Mucosa of descending colon (tissue), 3 donors: ENCODE data around the gene TICRR. TPM values are rescaled to one million over a fixed set of nuclear protein-coding genes. Genes with fewer than 3 reads are reported as not detected.
A peak's percentile ranks its signal among the peaks of the same experiment; 100 is the strongest.

ENCODE experiments used
- ATAC-seq: fragments of 200-7000 bp; cut with Tn5 transposase; one replicate; pipeline ENCODE4 v1.9.1; 2020; ENCODE audit warnings: mild to moderate bottlenecking, moderate library complexity
- DNase-seq, 3 donors: peaks; one replicate each; pipeline ENCODE4 v3.0.0-alpha.2; 2020
- H3K36me3 ChIP-seq: fragments of 200-600 bp; one replicate; pipeline ENCODE4 v1.8.0; 2021; ENCODE audit warnings: low read depth, mild to moderate bottlenecking
- H3K4me1 ChIP-seq: fragments of 200-600 bp; one replicate; pipeline ENCODE4 v1.8.0; 2021; ENCODE audit warnings: low read depth, mild to moderate bottlenecking
- H3K4me3 ChIP-seq: fragments of 200-600 bp; one replicate; pipeline ENCODE4 v1.8.0; 2021; ENCODE audit warnings: mild to moderate bottlenecking
- H3K9me3 ChIP-seq: fragments of 200-600 bp; one replicate; pipeline ENCODE4 v1.8.0; 2021; ENCODE audit warnings: mild to moderate bottlenecking
- intact Hi-C, 2 donors: fragments of 100-400 bp; cut with DNase I in 1 of 2; cut with micrococcal nuclease in 1 of 2; formaldehyde crosslinking; loops; one replicate each; pipeline versions ENCODE4 v1.11.0 to v1.11.1; 2022; cut with DNase I, micrococcal nuclease
- total RNA-seq, 3 donors: library from RNA; stranded (reverse); fragmentation: NEBNext Ultra II Directional in 2 of 3; extraction: Animal tissue kit (Norgen Biotek cat#: 25700) in 2 of 3; gene quantifications; one replicate each; pipeline versions ENCODE4 v1.2.1 to v1.2.4, GENCODE V29; 2021 to 2023
- TF ChIP-seq, protein P1 (sequence below): fragments of 200-600 bp; IDR thresholded peaks from one replicate; pipeline ENCODE4 v1.8.0; 2022; ENCODE audit warnings: antibody characterized with exemption, mild to moderate bottlenecking
- donor health status: DM: no; HTN: no; CAD: no; lungs with moderate emphysema.
- donor health status: DM: no; HTN: no; CAD: no.
- donor health status: DM: no; HTN: yes; CAD: no.

The TICRR gene
- total RNA-seq, 3 donors from 2014 or later: 1.0 to 4.4 (median 1.6) TPM

DNA sequence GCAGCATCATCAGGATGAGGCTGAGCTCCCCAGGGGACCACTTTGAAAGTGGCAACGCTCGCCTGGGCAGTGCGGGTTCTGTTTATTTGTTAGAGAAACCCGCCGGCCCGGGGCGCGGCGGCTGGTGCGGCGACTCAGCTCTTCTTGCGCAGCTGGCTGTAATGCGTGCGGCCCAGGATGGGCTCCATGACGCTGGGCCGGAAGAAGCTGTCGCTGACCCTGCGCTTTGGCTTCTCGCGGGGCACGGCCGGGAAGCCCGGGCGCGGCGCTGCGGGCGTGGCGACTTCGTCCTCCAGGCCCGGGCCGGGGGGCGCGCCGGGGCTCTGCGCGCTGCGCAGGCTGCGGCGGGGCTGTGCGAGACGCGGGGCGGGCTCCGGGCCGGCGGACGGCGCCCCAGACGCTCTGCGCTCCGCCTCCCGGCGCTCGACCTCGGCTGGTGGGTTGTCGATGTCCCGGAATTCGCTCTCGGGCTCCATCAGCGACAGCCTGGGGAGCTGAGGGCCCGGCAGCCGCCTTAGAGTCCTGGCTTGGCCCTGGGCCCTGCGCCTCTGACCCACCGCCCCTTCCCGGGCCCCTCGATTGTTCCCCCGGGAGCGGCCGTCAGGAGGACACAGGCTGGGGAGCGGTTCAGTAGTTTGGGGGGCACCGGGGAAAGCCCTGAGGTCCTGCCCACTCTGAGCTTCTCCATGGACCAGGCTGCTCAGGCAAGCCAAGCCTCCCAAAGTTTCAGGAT is 90.3 kb downstream of the TICRR start:
- H3K9me3 ChIP-seq: no peaks in the 10 kb centered on the region
- peak; percentile 64 for ATAC-seq
- peaks cover 14% of the 10 kb centered on the region for H3K4me1 ChIP-seq
- peak; percentile 69 to 79 (median 71) for DNase-seq
- H3K4me3 ChIP-seq: no peak overlapping the region
- TF ChIP-seq, protein P1, sequence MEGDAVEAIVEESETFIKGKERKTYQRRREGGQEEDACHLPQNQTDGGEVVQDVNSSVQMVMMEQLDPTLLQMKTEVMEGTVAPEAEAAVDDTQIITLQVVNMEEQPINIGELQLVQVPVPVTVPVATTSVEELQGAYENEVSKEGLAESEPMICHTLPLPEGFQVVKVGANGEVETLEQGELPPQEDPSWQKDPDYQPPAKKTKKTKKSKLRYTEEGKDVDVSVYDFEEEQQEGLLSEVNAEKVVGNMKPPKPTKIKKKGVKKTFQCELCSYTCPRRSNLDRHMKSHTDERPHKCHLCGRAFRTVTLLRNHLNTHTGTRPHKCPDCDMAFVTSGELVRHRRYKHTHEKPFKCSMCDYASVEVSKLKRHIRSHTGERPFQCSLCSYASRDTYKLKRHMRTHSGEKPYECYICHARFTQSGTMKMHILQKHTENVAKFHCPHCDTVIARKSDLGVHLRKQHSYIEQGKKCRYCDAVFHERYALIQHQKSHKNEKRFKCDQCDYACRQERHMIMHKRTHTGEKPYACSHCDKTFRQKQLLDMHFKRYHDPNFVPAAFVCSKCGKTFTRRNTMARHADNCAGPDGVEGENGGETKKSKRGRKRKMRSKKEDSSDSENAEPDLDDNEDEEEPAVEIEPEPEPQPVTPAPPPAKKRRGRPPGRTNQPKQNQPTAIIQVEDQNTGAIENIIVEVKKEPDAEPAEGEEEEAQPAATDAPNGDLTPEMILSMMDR: no peak
- H3K36me3 ChIP-seq: no peaks in the 10 kb centered on the region
- intact Hi-C loops: no loop called here

DNA sequence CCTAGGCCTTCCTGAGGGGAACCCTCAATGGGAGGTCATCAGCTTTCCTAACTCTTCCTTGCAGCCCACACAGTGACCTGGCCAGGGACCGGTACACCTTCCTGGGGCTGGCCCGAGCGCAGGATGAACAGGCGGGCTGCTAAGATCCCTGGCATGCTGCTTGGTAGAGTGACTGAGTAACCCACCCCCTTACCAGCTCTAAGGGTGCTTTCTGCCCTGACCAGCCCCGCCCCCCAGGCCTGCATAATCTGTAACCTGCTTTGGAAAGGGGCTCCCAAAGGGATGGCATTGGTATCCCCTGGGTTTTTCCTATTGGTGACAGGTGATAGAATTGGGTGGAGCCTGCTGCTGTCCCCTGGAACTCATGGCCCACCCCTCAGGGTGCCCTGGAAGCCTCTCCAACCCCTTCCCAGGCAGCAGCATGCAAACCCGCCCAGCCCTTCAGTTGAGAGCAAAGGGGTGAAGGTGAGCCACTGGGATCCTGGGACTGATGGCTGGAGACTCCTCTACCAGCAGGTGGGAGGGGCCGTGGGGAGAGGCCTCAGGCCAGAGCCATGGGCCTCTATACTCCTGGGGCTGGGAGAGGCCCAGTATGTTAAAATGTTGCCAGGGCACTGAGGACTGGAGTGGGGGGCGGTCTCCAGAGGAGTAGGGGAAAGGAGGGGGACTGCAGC is 91.1 kb downstream of the TICRR start:
- no peak for ATAC-seq

DNA sequence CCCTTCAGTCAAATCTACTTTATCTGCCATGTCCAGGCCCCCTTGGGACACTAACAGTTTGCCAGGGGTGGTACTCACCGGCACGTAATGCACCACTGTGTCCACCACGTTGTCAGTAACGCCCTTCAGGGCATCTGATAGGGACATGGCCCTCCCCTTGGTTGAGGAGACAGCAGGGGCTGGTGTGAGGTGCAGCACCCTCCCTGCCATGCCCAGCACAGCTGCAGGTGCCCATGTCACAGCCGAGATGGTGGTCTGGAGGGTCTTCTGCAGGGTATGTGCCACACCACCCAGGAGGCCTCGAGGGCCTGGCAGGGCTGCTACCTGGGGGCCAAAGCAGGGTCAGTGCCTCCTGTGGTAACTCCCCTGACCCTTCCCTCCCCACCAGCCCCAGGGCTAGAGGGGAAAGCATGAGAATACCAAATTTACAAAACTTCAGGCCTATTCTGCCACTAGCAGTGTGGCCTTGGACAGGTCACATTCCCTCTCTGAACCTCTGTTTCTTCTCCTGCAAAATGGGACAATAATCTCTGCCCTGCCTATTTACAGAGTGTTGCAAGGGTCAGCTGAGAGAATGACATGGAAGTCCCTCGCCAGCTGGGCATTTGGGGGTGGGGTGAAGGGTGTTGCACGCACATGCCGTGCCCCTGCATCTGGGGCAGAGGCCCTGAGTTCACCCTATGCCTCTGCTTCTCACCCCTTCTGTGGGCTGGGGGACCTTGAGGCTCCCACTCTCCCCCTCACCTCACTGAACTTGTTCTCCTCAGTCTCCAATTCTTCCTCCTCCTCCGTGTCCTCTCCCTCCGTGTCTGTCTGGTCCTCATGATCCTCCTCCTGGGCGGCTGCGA is 91.8 kb downstream of the TICRR start:
- ATAC-seq: no peak
- H3K36me3 ChIP-seq: no peaks in the 10 kb centered on the region
- intact Hi-C loops: no loop called here
- H3K4me3 ChIP-seq: no peak overlapping the region
- no peak for DNase-seq
- no peaks in the 10 kb centered on the region for H3K9me3 ChIP-seq
- TF ChIP-seq, protein P1: no peak
- H3K4me1 ChIP-seq: peaks cover 14% of the 10 kb centered on the region

More for the DNA sequence above, 91.1 kb downstream of the TICRR start:
- H3K4me1 ChIP-seq: peaks cover 14% of the 10 kb centered on the region
- H3K36me3 ChIP-seq: no peaks in the 10 kb centered on the region
- no peaks in the 10 kb centered on the region for H3K9me3 ChIP-seq
- no peak overlapping the region for H3K4me3 ChIP-seq
- TF ChIP-seq, protein P1: no peak
- intact Hi-C loops: no loop called here
- peak in 1 of 3 donors; percentile 38 for DNase-seq

DNA sequence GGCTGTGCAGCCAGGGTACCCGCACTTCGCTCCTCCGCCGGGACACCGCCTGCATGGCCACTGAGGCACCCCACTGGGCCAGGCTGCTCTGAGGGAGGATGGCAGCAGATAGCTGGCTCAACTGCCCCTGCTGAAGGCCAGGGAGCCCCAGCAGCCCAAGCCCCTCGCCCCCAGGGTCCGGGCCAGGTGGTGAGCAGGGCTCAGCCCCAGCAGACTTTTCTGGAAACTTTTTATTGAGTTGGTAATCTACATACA is 92.4 kb downstream of the TICRR start:
- no peak overlapping the region for H3K4me3 ChIP-seq
- DNase-seq: no peak
- ATAC-seq: no peak
- intact Hi-C loops: no loop called here
- H3K36me3 ChIP-seq: no peaks in the 10 kb centered on the region
- peaks cover 12% of the 10 kb centered on the region for H3K4me1 ChIP-seq
- TF ChIP-seq, protein P1: no peak
- no peaks in the 10 kb centered on the region for H3K9me3 ChIP-seq

DNA sequence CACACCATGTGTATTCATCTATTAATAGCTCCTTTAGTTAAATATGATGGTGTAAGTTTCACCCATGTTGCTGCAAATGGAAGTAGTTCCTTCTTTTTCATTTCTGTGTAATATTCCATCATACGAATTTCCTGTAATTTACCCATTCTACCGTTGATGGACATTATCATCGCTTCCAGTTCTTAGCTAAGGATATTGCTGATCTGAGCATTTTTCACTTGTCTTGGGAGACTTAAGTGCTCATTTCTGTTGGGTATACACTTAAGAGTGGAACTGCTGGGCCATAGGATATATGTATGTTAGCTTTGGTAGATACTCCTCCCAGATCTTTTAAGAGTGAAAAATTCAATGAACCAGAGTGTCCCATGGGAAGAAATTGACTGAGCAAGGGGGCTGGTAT is 92.9 kb downstream of the TICRR start:
- TF ChIP-seq, protein P1: no peak
- ATAC-seq: no peak
- no peaks in the 10 kb centered on the region for H3K36me3 ChIP-seq

More for the DNA sequence above, 92.9 kb downstream of the TICRR start:
- no peaks in the 10 kb centered on the region for H3K9me3 ChIP-seq
- peaks cover 7% of the 10 kb centered on the region for H3K4me1 ChIP-seq
- no peak for DNase-seq
- H3K4me3 ChIP-seq: no peak overlapping the region
- intact Hi-C loops: no loop called here
